ENCODE results near the gene CLK3.

- TF ChIP-seq CTCF (IDR thresholded peaks at IDR 0.05; ENCODE audit: low read depth, low read length) (no peak), EZH2phosphoT487 (IDR thresholded peaks at IDR 0.05; ENCODE audit: low read depth) (no peak)
These were observed 39.8 kb downstream of the CLK3 start for GRCh38 chr15:74655424-74655823.
